GM18517 (cell line): ENCODE data around the gene SAPCD1.

Experiments used
- ATAC-seq: cut with Tn5 transposase; IDR thresholded peaks from one replicate; pipeline ENCODE4 v1.9.1; 2021; ENCODE audit warnings: mild to moderate bottlenecking, moderate library complexity; ENCODE audit not compliant: unreplicated experiment

Gene SAPCD1

DNA sequence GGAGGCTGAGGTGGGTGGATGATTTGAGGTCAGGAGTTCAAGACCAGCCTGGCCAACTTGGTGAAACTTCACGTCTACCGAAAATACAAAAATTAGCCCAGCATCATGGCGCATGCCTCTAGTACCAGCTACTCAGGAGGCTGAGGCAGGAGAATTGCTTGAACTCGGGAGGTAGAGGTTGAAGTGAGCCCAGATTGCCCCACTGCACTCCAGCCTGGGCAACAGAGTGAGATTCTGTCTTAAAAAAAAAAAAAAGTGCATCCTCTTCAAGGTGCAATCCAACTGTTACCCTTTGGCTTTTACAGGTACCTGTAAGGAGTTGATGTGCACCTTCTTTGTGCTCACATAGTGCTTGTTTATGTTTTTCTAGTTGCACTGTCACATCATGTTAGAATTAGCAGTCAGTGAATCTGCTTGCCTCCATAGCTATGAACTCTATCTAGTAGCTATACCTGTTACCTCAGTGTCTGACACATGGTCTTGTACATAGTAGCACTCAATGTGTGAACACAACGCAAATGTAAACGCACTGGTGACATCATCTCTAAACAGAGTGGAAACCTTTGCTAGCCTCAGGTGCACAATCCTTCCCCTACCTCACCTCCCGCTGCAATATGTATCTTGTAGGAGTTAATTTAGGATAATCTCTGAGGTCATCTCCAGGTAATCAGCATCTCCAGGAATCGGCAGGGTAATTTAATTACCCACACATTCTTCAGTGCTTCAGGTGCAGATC, 13.0 kb upstream of the SAPCD1 start:
- ATAC-seq, result no peak

DNA sequence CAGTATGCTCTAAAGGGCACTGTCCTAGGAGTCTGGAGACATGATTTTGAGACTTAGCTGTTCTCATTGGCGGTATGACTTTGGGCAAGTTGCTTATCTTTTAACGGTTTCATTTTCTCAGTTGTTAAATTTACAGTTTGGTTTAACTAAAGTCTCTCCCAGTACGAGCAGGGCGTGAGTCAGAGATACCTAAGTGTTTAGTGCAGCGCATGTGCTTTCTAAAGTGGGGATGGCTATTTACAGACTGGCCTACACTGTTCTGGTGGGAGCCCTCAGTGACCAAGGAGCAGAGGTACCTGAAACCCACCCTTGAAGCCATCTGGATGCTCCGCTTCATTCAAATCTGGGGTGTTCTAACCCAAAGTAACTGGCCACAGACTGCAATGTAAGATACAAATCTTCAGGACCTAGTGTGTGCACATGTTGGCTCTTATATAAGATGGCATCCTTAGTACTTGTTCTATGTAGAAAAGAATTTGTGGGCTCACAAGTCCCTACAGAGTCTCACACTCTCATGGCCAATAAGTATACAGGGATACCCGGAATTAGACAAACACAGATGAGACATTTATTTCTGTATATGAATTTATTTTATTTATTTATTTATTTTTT, 11.9 kb upstream of the SAPCD1 start:
- ATAC-seq, result no peak

DNA sequence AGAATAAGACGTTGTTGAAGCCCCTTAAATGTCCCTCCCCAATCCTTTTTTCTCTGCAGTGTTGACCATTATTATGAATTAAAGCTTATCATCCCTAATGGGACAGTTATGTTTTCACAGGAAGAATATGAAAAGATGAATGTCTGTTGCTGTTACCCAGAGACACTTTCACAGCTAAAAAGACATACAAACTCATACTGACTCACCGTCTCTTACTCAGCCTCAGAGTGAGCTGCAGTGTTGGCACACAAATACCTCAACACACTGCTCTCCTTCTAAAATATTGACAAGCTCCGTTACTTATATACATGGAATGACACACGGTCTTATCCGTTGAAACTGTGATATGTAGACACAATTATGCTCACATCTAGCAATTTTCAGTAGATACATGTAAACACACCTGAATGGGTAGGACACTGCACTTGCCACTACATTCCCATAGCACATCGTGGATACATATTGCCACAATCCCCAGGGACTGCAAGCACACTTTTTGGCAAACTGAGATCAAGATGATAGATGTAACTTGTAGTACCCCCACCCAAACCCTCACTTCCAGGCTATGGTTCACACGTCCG, 9.6 kb upstream of the SAPCD1 start:
- ATAC-seq, result no peak

- no peak for ATAC-seq
Measured at GRCh38 chr6:31758281-31758680, 4.2 kb upstream of the SAPCD1 start.

DNA sequence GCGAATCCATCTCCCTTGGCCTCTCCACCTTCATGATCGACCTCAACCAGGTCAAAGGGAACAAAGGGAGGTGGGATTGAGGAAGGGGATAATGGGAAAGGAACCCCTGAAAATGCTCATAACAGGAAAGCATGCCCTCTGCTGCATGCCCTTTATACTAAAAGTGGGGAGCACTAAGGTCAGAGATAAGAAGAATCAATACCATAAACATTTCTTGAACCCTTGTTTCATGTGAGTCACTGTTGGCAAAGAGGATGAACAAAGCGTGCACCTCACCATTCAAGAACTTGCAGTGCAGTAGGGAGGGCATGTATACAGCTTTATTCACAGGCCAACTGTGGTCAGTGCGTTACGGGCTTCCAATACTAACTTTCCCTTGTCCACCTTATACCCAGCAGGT, 1.7 kb upstream of the SAPCD1 start:
- no peak for ATAC-seq

DNA sequence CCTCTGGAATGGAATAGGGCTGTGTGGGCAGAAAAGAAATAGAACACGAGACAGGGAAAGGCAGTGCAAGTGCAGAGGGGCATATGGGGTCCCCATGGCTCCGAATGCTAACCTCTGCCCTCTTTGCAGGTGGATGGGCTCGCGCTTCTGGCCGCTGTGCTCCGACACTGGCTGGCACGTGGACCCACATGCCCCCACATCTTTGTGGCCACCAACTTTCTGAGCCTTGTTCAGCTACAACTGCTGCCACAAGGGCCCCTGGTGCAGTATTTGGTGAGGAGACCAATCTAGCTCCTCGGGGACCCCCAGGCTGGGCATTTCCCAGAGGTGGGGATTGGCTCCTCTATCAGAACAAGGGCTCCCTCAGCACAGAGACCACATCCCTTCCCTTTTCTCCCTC, 1.1 kb upstream of the SAPCD1 start:
- no peak for ATAC-seq

DNA sequence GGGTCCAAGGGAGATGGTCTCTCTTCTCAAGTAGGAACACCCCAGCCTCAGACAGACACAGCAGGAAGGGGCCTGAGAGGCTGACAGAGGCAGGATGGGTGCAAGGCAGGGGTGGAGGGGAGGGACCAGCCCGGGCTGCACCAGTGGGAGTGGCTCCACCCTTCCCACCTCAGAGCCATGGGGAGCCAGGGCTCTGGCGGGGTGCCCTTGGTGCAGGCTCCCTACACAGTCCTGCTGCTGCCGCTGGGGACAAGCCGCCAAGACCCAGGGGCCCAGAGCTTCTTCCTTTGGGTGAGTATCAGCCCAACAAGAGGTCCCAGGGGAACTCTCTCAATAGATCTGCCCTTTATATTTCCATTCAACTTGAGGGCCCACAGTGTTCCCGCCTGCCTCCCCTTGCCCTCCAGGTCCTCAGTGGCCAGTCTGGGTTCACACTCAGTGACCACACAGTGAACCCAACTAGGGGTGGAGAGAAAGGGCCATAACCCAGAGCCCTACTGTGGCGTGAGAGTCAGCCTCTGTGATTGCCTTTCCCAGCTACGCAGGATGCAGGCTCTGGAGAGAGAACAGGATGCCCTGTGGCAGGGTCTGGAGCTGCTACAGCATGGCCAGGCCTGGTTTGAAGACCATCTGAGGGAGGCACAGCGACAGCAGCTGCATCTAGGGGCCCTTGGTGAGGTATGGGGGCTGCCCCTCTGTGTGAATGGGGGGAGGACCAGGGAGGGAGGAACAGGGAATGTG, 592 bp downstream of the SAPCD1 start:
- no peak for ATAC-seq

- ATAC-seq, result no peak
Measured at GRCh38 chr6:31763619-31763940, 1.1 kb downstream of the SAPCD1 start.

DNA sequence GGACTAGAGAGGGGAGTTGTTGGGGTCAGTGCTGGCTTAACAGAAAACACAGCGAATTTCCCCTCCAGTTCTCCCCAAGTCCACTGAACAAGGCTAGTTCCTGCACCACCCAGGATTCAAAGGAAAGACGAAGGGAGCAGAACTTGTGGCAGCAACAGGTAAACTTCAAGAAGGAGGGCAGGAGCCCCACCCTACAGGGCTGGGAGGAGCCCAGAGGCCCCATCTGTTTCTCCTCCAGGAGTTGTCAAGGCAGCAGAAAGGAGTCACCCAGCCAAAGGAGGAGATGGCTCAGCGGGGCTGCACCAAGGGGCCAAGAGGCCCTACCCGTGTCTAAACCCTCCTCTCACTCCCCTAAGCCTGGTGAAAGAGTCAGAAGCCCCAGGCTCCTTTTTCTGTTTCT, 1.7 kb downstream of the SAPCD1 start:
- ATAC-seq, result no peak

GRCh38 chr6:31765559-31765909, 3.1 kb downstream of the SAPCD1 start:
- no peak for ATAC-seq

- ATAC-seq, result no peak
Measured at GRCh38 chr6:31765910-31766794, 3.7 kb downstream of the SAPCD1 start.

GRCh38 chr6:31767096-31767645, 4.7 kb downstream of the SAPCD1 start:
- ATAC-seq, result no peak

DNA sequence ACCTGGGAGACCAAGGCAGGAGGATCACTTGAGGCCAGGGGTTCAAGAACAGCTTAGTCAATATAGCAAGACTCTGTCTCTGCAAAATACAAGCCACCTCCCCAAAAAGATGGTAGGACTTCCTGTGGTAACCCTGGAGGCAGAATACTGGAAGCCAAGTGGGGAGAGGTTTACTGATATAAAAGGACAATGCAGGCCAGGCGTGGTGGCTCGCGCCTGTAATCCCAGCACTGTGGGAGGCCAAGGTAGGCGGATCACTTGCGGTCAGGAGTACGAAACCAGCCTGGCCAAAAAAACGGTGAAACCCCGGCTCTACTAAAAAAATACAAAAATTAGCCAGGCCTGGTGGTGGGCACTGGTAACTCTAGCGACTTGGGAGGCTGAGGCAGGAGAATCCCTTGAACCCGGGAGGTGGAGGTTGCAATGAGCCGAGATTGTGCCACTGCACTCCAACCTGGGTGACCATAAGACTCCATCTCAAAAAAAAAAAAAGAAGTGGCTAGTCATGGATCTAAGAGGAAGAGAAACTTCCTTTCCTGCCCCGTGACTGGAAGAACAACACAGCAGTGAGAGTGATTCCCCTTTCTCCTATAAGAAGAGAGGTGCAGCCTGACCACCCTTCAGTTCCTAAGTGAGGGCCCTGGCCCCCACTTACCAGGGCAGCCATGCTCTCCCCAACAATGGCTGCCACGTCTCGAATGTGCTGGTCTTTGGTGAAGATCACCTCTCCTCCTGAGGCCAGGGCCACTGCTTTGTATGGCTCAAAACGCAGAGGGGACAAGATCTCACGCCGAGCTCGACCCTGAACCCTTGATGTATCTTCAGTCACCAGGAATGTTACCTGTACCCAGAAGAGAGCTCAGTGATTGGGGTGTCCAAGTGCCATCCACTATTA, 6.2 kb downstream of the SAPCD1 start:
- no peak for ATAC-seq

DNA sequence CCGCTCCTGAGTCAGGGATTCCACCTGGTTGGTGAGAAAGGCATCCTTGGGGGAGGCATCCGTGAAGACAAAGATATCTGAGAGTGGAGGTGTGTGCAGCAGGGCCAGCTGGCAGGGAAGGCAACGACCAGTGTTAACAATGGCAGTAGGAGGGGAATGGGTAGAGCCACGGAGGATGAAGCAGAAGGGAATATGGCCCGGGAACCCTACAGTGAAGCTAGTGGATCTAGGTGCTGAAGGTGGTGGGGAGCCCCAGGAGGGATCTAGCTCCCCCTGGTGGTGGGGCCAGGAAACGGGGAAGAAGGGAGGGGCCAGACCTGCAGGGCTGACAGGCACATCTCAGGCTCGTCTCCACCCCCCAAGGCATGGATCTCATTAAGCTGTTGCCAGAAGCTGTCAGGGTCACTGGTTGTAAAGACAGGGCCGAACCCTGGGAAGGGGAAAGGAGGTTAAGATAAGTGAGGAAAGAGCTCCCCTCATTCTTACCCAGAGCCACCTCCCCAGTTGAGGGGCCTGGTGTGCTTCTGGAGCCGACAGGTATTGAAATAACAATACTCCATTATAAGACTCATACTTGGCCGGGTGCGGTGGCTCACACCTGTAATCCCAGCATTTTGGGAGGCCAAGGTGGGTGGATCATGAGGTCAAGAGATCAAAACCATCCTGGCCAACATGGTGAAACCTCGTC, 7.4 kb downstream of the SAPCD1 start:
- ATAC-seq, result no peak

DNA sequence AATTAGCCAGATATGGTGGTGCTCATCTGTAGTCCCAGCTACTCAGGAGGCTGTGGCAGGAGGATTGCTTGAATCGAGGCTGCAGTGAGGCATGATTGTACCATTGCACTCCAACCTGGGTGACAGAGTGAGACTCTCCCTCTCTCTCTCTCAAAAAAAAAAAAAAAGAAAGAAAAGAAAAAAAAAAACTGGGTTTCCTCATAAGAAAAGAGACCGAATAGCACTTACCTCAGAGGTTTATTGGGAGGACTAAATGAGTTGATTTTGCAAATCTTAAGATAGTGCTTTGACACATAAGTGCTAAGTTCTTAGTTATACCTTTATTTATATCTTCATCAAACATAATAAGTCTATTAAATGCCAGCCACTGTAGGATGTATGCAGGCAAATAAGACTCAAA, 8.4 kb downstream of the SAPCD1 start:
- no peak for ATAC-seq

DNA sequence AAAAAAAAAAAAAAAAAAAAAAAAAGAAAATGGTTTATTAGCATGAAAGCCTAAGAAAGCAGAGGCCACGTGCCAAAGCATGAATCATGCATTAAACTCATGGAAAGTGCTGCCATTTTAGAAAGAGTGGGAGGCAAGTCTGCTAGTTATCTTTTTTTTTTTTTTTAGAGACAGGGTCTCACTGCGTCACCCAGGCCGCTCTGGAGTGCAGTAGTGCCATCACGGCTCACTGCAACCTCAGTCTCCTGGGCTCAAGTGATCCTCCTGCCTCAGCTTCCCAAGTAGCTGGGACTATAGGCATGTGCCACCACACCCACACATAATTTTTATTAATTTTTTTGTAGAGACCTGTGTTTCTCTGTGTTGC, 9.5 kb downstream of the SAPCD1 start:
- no peak for ATAC-seq

DNA sequence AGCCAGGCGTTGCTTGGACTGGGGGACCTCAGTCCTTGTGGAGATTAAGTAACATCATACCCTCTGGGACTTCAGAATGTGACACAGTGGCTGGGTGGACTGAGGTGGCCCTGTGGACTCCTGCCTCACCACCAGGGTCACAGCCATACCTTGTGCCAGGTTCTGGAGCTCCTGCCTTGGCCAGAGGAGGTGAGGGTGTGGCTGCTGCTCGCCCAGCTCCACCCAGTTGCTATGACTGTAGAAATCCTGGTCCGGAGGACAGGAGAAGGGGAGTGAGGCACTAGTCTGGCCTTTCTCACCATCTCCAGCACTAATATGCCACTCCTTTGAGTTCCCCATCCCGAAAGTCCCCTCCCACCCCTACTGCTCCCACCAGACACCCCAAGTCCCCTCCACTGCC, 12.7 kb downstream of the SAPCD1 start:
- no peak for ATAC-seq

- no peak for ATAC-seq
Measured at GRCh38 chr6:31775633-31776484, 13.4 kb downstream of the SAPCD1 start.
